ENCODE measurements around the gene CPNE4. TPM values are rescaled to one million over a fixed set of nuclear protein-coding genes. Genes with fewer than 3 reads are reported as not detected.
A peak's percentile ranks its signal among the peaks of the same experiment; 100 is the strongest.

Gene CPNE4
- total RNA-seq, 1 experiment from 2014 or later, result not detected

GRCh38 chr3:132022914-132023313, 11.9 kb downstream of the CPNE4 start:
- DNase-seq (ENCODE audit: low spot score), result no peak
- in situ Hi-C loops (cut with HindIII; ENCODE audit: low sequenced_read_pairs), result no loop called here

- in situ Hi-C loops (cut with HindIII; ENCODE audit: low sequenced_read_pairs), result no loop called here
- DNase-seq (ENCODE audit: low spot score), result no peak
Observed at GRCh38 chr3:132020058-132020457, 14.8 kb downstream of the CPNE4 start.

DNA sequence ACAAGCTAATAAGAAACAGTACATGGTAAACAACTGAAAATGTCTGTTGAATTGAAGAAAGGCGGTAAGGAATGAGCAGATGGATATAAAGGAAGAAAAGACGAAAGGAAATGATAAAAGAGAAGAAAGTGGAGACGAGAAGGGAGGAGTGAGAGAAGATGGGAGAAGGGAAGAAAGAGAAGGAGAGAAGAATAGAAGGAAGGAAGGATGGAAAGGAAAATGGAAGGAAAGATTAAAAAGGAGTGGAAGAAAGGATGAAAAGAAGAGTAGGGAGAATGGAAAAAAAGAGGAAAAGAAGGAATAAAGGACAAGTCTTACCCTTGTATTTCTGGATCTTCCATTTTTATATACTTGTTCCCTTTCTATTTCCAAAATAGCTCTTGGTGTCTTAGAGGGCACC, 17.7 kb downstream of the CPNE4 start:
- in situ Hi-C loops (cut with HindIII; ENCODE audit: low sequenced_read_pairs), result no loop called here
- no peak for DNase-seq (ENCODE audit: low spot score)

DNA sequence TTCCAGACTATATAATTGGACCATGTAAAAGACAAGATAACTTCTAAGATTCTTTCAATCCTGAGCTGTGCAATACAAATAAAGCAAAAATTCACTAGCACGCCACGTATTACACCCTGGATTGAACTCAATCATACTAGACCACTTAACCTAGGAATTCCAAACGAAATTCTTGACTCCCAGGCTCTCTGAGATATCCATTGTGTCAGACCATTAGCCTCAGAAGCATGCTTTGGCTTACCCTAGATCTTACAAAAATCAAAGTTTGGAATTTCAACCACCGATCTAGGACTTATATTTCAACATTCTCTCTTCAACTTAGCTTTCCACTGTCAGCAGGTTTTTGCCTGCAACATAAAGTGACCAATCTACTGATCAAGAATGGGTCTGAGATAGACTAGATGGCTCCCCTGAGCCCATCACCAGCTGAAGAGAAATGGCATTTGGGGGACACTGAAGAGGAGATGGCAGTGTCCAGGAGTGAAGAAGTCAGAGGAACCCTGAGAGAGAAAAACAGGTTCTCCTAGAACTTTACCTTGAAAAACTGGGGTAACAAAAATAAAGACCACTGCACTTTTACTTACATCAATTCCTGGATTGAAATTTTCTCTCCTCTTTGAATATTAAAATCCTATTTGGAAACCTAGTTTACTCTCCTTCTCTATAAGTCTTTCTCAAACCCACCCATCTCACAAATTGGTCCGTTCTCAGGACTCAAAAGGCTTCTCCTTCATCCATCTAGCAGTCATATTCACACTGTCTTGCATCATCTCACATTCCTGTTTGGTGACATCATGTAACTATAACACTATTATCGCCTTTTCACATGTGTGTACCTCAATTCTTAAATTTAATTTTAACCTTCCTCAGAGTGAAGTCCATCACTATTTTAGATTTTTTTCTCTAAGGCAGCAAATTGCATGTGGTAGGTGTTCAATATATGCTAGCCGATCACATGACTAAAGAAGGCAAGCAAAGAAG, 18.5 kb downstream of the CPNE4 start:
- no peak for DNase-seq (ENCODE audit: low spot score)
- in situ Hi-C loops (cut with HindIII; ENCODE audit: low sequenced_read_pairs), result no loop called here

DNA sequence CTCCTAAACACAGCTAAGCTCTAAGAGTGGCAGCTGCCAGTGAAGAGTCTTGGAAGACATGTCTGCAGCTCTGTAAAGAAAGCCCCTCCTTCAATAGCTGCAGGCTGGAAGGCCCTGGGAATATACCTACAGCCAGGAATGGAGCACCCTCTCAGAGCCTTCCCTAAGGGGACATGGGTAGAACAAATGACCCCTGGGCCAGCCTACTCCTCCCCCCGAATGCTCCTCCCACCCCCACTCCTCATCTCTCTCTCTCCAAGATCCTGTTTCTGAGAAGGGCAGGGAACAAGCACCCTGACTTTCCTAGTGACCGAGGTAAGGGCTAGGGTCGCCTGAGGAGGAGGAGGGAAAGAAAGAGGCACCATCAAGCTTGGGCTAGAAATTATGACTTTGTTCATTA, 20.7 kb downstream of the CPNE4 start:
- DNase-seq (ENCODE audit: low spot score), result no peak
- in situ Hi-C loops (cut with HindIII; ENCODE audit: low sequenced_read_pairs), result no loop called here

DNA sequence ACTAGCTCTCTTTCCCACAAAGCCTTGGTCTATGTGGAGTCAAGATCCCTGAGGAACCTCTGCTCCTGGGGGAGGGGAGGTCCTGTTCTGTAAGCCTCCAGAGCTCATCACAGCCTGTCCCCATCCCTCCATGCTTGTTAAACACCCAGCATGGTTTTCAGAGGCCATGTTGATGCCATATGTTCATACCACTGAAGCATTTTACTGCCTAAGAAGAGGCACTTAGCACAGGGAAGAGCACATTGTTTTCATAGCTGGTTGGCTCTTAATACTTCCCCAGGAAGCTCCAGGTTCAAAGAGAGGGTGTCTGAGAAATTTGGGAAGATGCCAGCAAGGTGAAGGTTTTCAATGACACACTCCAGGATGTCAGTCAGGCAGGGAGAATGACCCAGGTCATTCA, 25.6 kb downstream of the CPNE4 start:
- in situ Hi-C loops (cut with HindIII; ENCODE audit: low sequenced_read_pairs), result no loop called here
- peak; percentile 61 for DNase-seq (ENCODE audit: low spot score)

- in situ Hi-C loops (cut with HindIII; ENCODE audit: low sequenced_read_pairs), result no loop called here
- DNase-seq (ENCODE audit: low spot score), result no peak
Observed at GRCh38 chr3:132008837-132009236, 26.0 kb downstream of the CPNE4 start.

- in situ Hi-C loops (cut with HindIII; ENCODE audit: low sequenced_read_pairs), result no loop called here
- no peak for DNase-seq (ENCODE audit: low spot score)
Observed at GRCh38 chr3:132007617-132008016, 27.2 kb downstream of the CPNE4 start.

DNA sequence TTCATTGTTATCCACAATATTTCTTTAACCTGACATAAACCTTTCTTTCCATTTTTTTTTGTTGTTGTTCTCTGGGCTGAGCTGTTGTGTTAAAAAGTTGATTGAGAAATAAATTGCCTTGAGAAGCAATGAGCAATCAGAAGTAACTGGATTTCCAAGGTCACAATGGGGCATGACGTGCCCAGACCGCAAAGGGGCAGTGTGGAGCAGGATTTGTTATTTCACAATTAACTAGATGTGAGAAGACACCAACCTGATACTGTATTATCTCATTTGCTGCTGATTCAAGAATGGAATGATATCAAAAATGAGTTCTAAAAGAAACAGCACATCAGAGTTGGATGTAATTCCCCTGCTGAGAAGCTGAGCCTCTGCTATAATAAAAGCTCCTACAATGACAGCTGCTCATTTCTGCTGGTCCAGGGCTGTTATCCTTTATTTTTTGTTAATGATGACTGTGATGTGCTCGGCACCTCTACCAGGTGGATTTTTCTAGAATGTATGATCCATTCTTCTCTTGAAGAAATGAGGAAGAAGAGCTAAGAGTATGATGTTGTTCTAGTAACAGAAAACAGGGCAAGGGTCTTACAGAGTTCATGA, 28.1 kb downstream of the CPNE4 start:
- peak; percentile 12 for DNase-seq (ENCODE audit: low spot score)
- in situ Hi-C loops (cut with HindIII; ENCODE audit: low sequenced_read_pairs), result no loop called here

DNA sequence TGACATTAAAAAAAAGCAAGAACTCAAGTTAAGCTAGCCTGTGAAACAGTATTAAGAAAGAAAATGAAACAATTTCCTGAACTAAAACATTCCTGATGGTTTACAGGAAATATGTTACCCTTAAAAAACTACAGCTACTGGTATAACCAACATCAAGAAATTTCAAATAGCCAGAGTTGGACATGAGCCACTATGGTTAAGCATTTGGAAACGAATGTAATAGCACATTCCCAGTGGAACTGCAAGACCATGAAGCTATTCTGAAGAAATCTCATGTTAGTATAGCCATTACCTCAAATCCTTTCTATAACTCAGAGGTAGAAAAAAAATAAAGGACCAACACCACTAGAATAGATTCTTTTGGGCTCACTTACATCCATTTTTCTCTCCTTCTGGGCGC, 30.2 kb downstream of the CPNE4 start:
- in situ Hi-C loops (cut with HindIII; ENCODE audit: low sequenced_read_pairs), result no loop called here
- DNase-seq (ENCODE audit: low spot score), result no peak

DNA sequence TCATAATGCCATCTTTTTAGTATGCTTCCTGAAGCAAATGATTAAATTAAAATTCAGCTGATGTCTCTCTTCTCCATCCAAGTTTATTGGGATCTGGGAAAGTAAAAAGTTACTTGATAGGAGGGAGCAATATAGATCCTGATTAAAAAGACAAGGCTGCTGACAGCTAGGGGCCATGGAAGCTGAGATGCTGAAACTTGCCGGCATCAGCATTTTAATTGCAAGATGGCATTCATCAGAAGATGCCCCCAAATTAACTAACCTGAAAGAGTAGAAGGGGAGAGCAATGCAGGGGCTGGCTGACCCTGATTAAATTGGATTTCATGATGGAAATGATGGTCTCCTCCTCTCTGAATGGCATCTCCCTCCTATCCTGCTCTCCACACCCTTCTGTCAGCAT, 31.1 kb downstream of the CPNE4 start:
- no peak for DNase-seq (ENCODE audit: low spot score)
- in situ Hi-C loops (cut with HindIII; ENCODE audit: low sequenced_read_pairs), result no loop called here

DNA sequence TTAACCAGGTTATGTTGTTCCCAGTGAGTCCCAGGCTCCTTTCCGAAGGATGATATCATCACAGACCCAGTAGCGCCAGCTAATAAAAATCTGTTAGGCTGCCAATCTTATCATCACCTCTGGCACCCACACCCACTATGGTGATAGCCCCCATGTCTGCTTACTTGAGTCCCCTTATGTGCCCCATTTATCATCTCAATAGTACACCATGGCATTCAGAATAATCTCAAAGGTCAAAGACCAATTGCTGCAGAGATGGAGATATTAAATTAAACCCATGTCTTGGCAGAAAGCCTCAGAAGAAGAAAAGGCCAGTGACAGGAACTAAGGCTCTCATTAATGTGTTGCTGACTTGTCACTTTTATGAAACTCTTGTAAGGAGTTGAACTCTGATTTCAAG, 32.8 kb downstream of the CPNE4 start:
- no peak for DNase-seq (ENCODE audit: low spot score)
- in situ Hi-C loops (cut with HindIII; ENCODE audit: low sequenced_read_pairs), result no loop called here

GRCh38 chr3:132001036-132001435, 33.8 kb downstream of the CPNE4 start:
- in situ Hi-C loops (cut with HindIII; ENCODE audit: low sequenced_read_pairs), result no loop called here
- no peak for DNase-seq (ENCODE audit: low spot score)

GRCh38 chr3:131998027-131998426, 36.8 kb downstream of the CPNE4 start:
- no peak for DNase-seq (ENCODE audit: low spot score)
- in situ Hi-C loops (cut with HindIII; ENCODE audit: low sequenced_read_pairs), result no loop called here

DNA sequence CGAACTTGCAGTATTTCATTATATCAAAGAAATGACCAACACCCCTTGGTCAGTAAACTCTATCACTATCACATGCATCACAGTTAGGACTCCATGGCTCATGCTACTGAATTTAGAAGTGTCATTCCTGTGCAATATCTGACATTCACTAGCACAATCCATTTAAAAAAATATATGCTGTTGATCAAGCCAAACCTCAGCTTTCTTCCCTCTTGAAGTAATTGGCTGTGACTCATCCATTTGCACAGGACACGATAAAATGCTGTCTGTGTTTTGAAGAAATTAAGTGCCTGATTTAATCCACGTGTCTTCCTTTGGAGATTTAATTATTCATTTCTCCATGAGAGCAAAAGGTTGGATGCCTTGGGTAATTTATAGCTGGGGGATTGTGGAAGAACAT, 38.9 kb downstream of the CPNE4 start:
- DNase-seq (ENCODE audit: low spot score), result no peak
- in situ Hi-C loops (cut with HindIII; ENCODE audit: low sequenced_read_pairs), result no loop called here

DNA sequence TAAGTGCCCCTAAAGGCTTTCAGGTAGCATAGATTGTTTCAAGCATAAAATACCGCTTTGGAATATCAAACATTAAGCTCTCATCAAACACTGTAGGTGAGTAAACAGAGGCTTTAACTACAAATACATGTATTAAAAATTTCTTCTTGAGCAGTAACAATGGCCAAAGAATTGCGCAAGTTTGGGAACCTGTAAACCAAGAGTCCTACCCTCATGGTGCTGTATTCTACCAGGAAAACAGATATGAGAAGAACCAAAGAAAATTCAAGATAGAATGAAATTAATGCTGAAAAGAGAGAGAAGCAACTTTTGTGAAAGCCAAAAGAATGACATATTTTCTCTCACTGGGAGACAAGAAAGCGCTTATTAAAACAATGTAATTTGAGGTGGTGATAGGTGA, 45.5 kb downstream of the CPNE4 start:
- in situ Hi-C loops (cut with HindIII; ENCODE audit: low sequenced_read_pairs), result no loop called here
- DNase-seq (ENCODE audit: low spot score), result no peak

- in situ Hi-C loops (cut with HindIII; ENCODE audit: low sequenced_read_pairs), result no loop called here
Observed at GRCh38 chr3:131988209-131988608, 46.6 kb downstream of the CPNE4 start.

DNA sequence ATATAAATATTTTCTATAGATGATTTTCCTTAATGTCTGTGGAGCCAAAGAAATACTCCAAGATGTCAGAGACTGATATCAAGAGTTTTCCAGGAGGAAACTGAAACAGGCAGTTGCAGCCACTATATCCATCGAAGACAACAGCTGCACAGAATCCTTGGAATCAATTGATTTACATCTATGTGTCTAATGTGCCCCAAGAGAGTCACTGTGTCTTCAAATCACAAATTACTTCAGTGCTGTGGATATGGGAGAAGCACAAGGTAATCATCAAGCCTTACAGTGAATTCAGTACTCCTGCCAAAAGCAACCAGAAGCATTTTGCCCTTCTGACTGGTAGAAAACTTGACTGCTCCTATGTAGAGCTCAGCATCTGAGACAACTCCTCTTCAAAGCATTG, 51.1 kb downstream of the CPNE4 start:
- no peak for DNase-seq (ENCODE audit: low spot score)
- in situ Hi-C loops (cut with HindIII; ENCODE audit: low sequenced_read_pairs), result no loop called here

More at GRCh38 chr3:131988209-131988608, 46.6 kb downstream of the CPNE4 start:
- no peak for DNase-seq (ENCODE audit: low spot score)

- in situ Hi-C loops (cut with HindIII; ENCODE audit: low sequenced_read_pairs), result no loop called here
- no peak for DNase-seq (ENCODE audit: low spot score)
Observed at GRCh38 chr3:131981323-131981722, 53.5 kb downstream of the CPNE4 start.

DNA sequence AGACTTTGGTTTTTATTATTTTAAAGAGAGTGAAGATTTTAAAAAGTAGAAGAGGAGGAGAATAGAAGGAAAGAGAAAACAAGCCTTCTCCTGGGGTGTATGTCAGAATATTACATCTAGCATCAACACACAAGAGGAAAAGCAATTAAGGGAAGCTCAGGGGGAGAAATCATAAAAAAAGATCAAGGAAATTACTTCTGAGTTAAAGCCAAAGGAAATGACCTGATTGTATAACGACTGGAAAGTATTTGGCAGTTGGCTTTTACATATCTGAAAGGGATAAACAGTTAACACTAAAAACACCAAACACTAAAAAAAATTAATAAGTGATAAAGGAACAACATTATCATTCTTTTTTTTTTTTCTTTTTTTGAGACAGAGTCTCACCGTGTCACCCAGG, 58.4 kb downstream of the CPNE4 start:
- in situ Hi-C loops (cut with HindIII; ENCODE audit: low sequenced_read_pairs), result no loop called here

DNA sequence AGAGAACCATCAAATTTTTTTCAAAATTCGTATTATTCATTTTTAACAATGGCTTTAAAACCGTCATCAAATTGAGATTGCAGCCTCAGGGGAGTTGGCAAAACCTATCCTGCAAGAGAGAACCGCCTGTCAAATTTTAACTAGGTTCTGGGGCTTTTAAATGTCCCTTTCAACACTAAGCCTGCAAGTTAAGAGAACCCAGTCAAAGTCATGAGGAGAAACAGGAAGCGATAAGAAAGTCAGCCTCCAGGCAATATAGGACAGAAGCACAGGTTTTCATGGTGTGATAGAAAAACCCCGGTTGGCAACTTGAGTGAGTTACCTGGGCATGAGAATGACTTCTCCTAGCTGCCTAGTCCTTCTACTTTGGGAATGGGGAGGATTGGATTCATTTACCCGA, 59.8 kb downstream of the CPNE4 start:
- DNase-seq (ENCODE audit: low spot score), result no peak
- in situ Hi-C loops (cut with HindIII; ENCODE audit: low sequenced_read_pairs), result no loop called here

More for the DNA sequence above, 58.4 kb downstream of the CPNE4 start:
- DNase-seq (ENCODE audit: low spot score), result no peak
